ENCODE measurements around the gene CNGA2.

CNGA2 gene

GRCh38 chrX:151752847-151753246, 18.3 kb downstream of the CNGA2 start:
- DNase-seq (ENCODE audit: low read depth, low spot score) = no peak

GRCh38 chrX:151753313-151754046, 18.9 kb downstream of the CNGA2 start:
- no peak for DNase-seq (ENCODE audit: low read depth, low spot score)

GRCh38 chrX:151754047-151754429, 19.5 kb downstream of the CNGA2 start:
- no peak for DNase-seq (ENCODE audit: low read depth, low spot score)

GRCh38 chrX:151754641-151755215, 20.2 kb downstream of the CNGA2 start:
- no peak for DNase-seq (ENCODE audit: low read depth, low spot score)

GRCh38 chrX:151759041-151759708, 24.6 kb downstream of the CNGA2 start:
- DNase-seq (ENCODE audit: low read depth, low spot score) = no peak

GRCh38 chrX:151762802-151763201, 28.3 kb downstream of the CNGA2 start:
- no peak for DNase-seq (ENCODE audit: low read depth, low spot score)

GRCh38 chrX:151763711-151764110, 29.2 kb downstream of the CNGA2 start:
- no peak for DNase-seq (ENCODE audit: low read depth, low spot score)

GRCh38 chrX:151765026-151765425, 30.5 kb downstream of the CNGA2 start:
- no peak for DNase-seq (ENCODE audit: low read depth, low spot score)

GRCh38 chrX:151771726-151772125, 37.2 kb downstream of the CNGA2 start:
- no peak for DNase-seq (ENCODE audit: low read depth, low spot score)

GRCh38 chrX:151773434-151773833, 38.9 kb downstream of the CNGA2 start:
- no peak for DNase-seq (ENCODE audit: low read depth, low spot score)

- DNase-seq (ENCODE audit: low read depth, low spot score) = no peak
Measured at GRCh38 chrX:151774421-151774820, 39.9 kb downstream of the CNGA2 start.

GRCh38 chrX:151776181-151776731, 41.7 kb downstream of the CNGA2 start:
- no peak for DNase-seq (ENCODE audit: low read depth, low spot score)

- DNase-seq (ENCODE audit: low read depth, low spot score) = no peak
Measured at GRCh38 chrX:151776936-151777335, 42.4 kb downstream of the CNGA2 start.

GRCh38 chrX:151779258-151779657, 44.7 kb downstream of the CNGA2 start:
- no peak for DNase-seq (ENCODE audit: low read depth, low spot score)

- no peak for DNase-seq (ENCODE audit: low read depth, low spot score)
Measured at GRCh38 chrX:151780621-151781020, 46.1 kb downstream of the CNGA2 start.

GRCh38 chrX:151789179-151789800, 54.7 kb downstream of the CNGA2 start:
- peak; percentile 47 for DNase-seq (ENCODE audit: low read depth, low spot score)

GRCh38 chrX:151790481-151791160, 56.1 kb downstream of the CNGA2 start:
- no peak for DNase-seq (ENCODE audit: low read depth, low spot score)

- no peak for DNase-seq (ENCODE audit: low read depth, low spot score)
Measured at GRCh38 chrX:151791961-151792360, 57.4 kb downstream of the CNGA2 start.

GRCh38 chrX:151792505-151792904, 58.0 kb downstream of the CNGA2 start:
- DNase-seq (ENCODE audit: low read depth, low spot score) = no peak

- DNase-seq (ENCODE audit: low read depth, low spot score) = no peak
Measured at GRCh38 chrX:151793886-151794285, 59.3 kb downstream of the CNGA2 start.

Measured in brain pericyte (primary cell).